ENCODE results near the gene RAD51B. TPM values are rescaled to one million over a fixed set of nuclear protein-coding genes. Genes with fewer than 3 reads are reported as not detected.

Gene RAD51B
- total and polyA plus RNA-seq, 9 of the 15 experiments (the other 6 are each of a cell fraction or from before 2014, with no cell fraction given), result 8.5 to 17.3 (median 11.3) TPM

GRCh38 chr14:68583548-68584280 lies 764.1 kb downstream of the RAD51B start:
- no peak overlapping the region for H3K4me2 ChIP-seq (ENCODE audit: insufficient read depth, low read length)
- WGBS (ENCODE audit: insufficient coverage, low coverage, missing lambda C conversion rate), result 10% methylated on average over 10 of the region's 13 CpGs
- no peaks in the 10 kb centered on the region for H3K9me1 ChIP-seq (ENCODE audit: control insufficient read depth, insufficient read depth, low read length)
- H3K27me3 ChIP-seq (ENCODE audit: control insufficient read depth in 2 of 2, insufficient read depth in 2 of 2, low read length in 2 of 2), result peaks cover 0 to 6% of the 10 kb centered on the region in 2 experiments; a peak in 2 of 5 replicates
- DNase-seq (ENCODE audit: extremely low read depth in 1 of 4, low spot score in 3 of 4), result no peak
- TF ChIP-seq NFIC (IDR thresholded peaks at IDR 0.05) (no peak), FOXA3 (CRISPR knock-in tag; conservative IDR thresholded peaks at IDR 0.05 in 1 of 2, IDR thresholded peaks at IDR 0.05 in 1 of 2) (no peak), ZNF212 (CRISPR knock-in tag; IDR thresholded peaks at IDR 0.05) (no peak), CREB5 (CRISPR knock-in tag; IDR thresholded peaks at IDR 0.05) (no peak), HNRNPH1 (optimal IDR thresholded peaks at IDR 0.05; ENCODE audit: low read depth, low read length) (no peak), DLX4 (CRISPR knock-in tag; IDR thresholded peaks at IDR 0.05) (no peak), SP2 (IDR thresholded peaks at IDR 0.05; ENCODE audit: extremely low read depth, low read depth, low read length, poor library complexity, severe bottlenecking) (no peak), PHTF2 (CRISPR knock-in tag; IDR thresholded peaks at IDR 0.05) (no peak), MTA1 (IDR thresholded peaks at IDR 0.05; ENCODE audit: borderline replicate concordance) (no peak), THRA (IDR thresholded peaks at IDR 0.05) (no peak), NR2F6 (CRISPR knock-in tag; IDR thresholded peaks at IDR 0.05) (no peak), TGIF2 (CRISPR knock-in tag; IDR thresholded peaks at IDR 0.05) (no peak), SMAD2 (IDR thresholded peaks at IDR 0.05; ENCODE audit: low read depth, low read length) (no peak), THAP7 (CRISPR knock-in tag; IDR thresholded peaks at IDR 0.05) (no peak), CXXC5 (CRISPR knock-in tag; IDR thresholded peaks at IDR 0.05) (no peak), EGR1 (conservative IDR thresholded peaks at IDR 0.05) (no peak), NR1H2 (CRISPR knock-in tag; IDR thresholded peaks at IDR 0.05) (no peak)
- POLR2A ChIA-PET, result interaction anchor here (0.7 to 0.8 kb wide), 2 partner anchors 9 to 10 kb away, joined by 3 read pairs; no protein-coding TSS in a partner anchor
- no peak overlapping the region for H3K9ac ChIP-seq (ENCODE audit: insufficient read depth in 1 of 2, low read depth in 2 of 2, low read length in 2 of 2)
- H2AFZ ChIP-seq (ENCODE audit: low read depth, low read length), result no peak overlapping the region
- H3K79me2 ChIP-seq (ENCODE audit: control insufficient read depth, insufficient read depth, low read length), result no peaks in the 10 kb centered on the region
- FAIRE-seq, result no peak
- no peak overlapping the region for H3K4me3 ChIP-seq
- BruUV-seq (replicated peaks), result no TSS peak
- intact Hi-C loops (cut with micrococcal nuclease) (no loop called here), in situ Hi-C loops (cut with MboI) (no loop called here)
- H3K9me3 ChIP-seq (replicated peaks; ENCODE audit: control insufficient read depth, insufficient read depth, low read depth, low read length), result no peaks in the 10 kb centered on the region
- H3K27ac ChIP-seq (ENCODE audit: extremely low read depth, low read depth, low read length), result no peak overlapping the region
- no peak for ATAC-seq
- H3K36me3 ChIP-seq (ENCODE audit: control insufficient read depth, insufficient read depth, low read length), result no peaks in the 10 kb centered on the region
- no peaks in the 10 kb centered on the region for H3K4me1 ChIP-seq (replicated peaks in 1 of 2; ENCODE audit: control insufficient read depth in 2 of 2, insufficient read depth in 2 of 2, low read length in 2 of 2)
- CTCF ChIA-PET (ENCODE audit: low intra/inter-chr PET ratio), result no interaction called here
- H4K20me1 ChIP-seq (replicated peaks; ENCODE audit: control insufficient read depth, insufficient read depth, low read length), result no peaks in the 10 kb centered on the region; the same call in 1 of the 2 replicates

Data from K562 (cell line).